Germinal center (tissue), 1 donor: ENCODE data around the gene PIANP.

ENCODE experiments used
- DNase-seq: peaks from one replicate; pipeline ENCODE4 v3.0.0; 2012; ENCODE audit warnings: mixed read lengths, low spot score

The PIANP gene

DNA sequence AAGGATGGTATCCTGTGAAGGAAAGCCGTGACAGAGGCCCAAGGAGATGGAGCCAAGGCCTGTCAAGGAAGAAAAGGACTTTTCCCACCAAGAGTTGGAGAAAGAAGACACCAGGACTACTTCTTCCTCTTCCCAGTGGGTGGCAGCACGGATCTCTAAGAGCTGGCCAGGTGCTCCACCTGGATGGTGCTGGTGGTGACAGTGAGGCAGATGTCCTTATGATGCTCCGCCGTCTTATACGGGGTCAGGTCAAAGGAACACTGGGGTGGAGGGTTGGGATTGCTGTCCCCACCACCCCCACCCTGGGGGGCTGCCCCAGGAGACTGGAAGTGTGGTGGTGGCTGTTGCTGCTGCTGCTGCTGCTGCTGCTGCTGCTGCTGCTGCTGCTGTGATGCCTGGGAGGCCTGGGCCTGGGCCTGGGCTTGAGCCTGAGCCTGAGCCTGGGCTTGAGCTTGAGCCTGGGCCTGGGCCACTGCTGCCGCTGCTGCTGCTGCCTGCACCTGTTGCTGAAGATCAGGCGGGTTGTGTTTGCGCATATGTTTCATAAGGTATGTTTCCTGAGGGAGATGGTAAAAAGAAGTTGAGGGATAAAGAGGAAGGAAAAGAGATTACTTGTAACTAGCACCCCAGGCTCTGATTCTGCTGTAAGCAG lies 32.9 kb downstream of the PIANP start:
- no peak for DNase-seq

DNA sequence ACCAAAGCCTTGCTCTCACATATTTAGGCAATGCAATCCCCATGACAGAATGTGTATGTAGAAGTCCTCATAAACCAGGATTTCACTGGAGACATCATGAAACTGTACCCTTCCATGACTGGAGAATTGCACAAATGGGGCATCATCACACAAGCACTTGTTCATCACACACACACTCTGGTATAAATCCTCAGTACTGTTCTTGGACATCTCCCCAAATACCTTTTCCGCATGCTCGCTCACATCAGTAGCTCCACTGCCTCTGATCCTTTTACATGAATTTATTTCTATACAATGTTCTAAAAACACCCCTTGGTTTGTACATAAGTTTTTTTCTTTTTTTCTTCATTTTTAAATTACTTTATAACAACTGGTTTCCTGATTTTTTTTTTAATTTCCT lies 34.4 kb downstream of the PIANP start:
- no peak for DNase-seq

DNA sequence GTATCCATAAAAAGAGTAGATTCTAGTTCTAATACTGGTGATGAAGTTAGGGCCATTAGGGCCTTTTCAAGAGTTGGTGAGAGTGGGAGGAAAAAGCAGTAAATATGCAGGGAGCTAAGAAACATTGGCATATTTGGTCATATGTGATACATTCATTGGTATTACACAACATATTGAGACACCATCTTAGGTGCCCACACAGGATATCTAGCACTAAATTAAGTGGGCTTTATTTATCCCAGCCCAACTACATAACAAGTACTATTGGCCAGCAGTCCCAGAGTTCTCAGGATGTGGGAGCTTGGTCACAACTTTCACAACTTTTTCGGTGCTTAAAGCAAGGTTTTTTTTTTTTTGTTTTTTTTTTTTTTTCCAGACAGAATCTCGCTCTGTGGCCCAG lies 35.7 kb downstream of the PIANP start:
- no peak for DNase-seq

DNA sequence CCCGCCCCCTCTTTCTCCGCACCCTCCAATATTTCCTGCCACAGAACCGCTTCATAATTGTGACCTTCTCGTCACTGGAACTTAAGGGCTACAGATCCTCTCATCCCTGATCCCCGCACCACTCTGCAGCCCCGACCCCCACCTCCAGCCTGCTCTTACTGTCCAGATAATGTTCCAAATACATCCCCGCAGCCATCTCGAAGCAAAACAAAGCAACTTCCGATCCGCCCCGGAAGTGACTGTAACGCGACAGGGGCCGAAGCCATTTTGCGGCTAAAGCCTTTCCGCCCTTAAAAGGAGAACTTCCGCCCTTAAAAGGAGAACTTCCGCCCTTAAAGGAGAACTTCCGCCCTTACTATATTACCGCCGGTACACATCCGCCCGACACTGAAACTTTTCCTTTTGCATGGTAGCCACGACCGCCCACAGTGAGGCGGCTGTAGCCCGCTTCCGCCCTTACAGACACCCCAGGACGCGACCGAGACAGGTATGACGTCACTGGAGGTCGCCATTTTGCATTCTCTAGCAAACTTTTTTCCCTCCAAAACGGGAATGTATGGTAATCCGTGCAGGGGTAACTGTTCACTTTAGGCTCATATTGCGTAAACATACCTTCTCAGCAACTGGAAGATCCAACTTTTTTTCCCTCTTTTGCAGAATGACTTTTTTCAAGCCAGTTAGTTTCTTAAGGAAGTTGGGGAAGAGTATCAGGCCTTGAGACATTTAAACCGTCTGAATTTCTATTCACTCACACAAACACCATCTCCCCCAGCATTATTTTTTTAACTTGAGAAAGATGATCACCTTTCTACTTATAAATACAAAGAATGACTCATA lies 37.5 kb downstream of the PIANP start, which contains the start of gene ING4:
TSS of gene ING4 (minus strand) at position 214 of the 837 bp plus-strand sequence. CDS start at position 196, 18 bp downstream.
- peak; percentile 97 for DNase-seq

DNA sequence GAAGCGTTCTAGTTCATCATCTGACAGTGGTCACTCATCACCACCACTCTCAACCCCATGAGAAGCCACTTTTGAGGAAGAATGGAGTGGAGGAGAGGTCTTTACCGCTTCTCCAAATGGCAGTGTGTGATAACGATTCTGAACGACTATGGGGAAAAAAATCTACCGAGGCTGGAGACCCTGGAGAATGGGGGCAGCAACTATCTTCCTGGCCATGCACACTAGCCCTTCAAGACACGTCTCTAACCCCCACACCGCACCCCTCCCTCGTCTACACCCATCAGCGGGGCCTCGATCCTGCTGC lies 38.1 kb downstream of the PIANP start:
- DNase-seq, result peak; percentile 70

DNA sequence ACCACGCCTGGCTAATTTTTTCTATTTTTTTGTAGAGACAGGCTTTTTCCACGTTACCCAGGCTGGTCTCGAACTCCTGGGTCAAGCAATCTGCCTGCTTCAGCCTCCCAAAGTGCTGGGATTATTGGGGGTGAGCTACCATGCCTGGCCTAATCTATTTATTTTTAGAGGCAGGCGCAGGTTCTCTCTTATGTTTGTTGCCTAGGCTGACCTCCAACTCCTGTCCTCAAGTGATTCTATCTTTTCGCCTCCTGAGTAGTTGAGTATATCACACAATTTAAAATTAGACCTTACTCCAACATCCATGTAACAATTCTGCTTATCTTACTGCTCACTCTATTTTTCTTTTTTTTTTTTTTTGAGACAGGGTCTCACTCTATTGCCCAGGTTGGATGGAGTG lies 46.6 kb downstream of the PIANP start:
- no peak for DNase-seq

DNA sequence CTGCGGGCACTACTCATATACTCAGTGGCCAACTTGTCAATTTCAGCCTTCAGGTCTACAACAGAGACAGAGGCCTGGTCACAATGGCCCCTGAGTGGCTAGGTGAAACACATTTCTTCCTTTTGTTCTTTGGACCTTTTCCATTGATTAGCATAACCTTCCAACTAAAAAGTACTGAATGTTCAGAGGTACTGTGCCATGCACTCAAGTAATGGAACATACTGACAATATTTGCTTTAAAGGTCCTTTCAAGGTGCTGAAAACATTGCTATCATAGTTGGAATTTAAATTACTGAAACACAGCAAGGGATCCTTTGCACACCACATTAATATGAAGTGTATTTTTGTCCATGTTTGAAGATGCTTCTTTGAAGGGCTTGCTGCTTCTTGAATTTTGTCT lies 47.3 kb downstream of the PIANP start:
- DNase-seq, result no peak

DNA sequence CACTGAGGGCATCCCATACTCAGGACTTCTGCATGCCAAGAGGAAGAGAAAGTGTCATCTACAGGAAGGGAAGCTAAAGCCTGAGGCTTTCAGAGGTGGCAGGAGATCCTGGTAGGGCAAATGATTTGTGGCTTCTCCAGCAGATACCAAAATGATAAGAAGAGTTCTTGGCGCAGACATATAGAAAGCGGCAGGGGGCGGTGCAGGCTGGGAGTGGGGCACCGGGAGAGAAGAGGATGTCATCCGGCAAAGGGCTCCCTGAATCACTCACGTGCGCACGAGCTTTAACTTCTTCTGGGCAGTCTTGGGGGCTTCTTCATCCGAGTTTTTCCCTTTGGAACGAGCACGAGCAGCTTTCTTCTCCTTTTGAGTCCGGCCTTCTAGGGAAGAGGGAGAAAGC lies 48.2 kb downstream of the PIANP start:
- DNase-seq, result no peak

DNA sequence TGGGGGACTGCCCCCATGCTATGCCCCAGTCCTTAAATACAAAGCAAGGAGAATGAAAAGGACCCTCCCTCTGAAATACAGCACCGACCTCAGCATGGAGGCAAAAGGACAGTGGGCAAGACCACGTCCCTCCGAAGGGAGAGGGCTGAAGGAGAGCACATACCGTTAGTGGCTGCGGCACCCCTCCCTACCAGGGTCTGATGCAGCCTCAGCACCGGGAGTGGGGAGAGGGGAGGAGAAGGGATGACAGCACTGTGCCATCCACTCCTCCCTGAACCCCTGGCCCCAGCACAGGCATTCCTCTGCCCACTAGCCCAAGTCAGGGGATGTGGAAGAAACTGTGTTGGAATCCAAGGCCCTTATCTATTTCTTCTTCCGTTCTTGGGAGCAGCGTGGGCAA lies 49.8 kb downstream of the PIANP start:
- no peak for DNase-seq

DNA sequence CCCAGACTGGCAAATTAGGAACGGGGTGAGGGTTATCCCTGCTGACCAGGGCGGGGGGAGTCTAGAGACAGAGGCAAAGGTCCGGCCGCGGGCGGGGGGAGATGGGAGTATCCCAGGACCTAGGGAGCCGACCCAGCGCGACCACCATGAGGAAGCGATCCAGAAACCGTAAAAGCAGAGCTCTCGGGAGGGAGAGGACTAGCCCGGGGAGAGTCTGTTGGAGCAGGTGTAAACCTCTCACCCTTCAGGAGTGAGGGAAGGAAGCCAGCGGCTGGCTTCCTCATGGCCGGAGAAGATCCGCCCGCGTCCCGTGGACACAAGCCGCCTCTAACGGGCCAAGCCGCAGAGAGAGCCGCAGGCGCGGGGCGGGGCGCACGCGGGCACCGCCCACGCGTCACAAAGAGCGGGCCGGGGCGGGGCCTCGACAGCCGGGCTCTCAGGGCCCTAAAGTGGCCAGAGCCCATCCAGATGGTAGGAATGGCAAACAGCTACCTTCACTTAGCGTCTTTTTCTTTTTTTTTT lies 53.5 kb downstream of the PIANP start, which contains the start of gene ACRBP:
TSS of gene ACRBP (minus strand) at position 350 of the 522 bp plus-strand sequence. CDS start at position 284, 66 bp downstream.
- DNase-seq, result peak; percentile 80

DNA sequence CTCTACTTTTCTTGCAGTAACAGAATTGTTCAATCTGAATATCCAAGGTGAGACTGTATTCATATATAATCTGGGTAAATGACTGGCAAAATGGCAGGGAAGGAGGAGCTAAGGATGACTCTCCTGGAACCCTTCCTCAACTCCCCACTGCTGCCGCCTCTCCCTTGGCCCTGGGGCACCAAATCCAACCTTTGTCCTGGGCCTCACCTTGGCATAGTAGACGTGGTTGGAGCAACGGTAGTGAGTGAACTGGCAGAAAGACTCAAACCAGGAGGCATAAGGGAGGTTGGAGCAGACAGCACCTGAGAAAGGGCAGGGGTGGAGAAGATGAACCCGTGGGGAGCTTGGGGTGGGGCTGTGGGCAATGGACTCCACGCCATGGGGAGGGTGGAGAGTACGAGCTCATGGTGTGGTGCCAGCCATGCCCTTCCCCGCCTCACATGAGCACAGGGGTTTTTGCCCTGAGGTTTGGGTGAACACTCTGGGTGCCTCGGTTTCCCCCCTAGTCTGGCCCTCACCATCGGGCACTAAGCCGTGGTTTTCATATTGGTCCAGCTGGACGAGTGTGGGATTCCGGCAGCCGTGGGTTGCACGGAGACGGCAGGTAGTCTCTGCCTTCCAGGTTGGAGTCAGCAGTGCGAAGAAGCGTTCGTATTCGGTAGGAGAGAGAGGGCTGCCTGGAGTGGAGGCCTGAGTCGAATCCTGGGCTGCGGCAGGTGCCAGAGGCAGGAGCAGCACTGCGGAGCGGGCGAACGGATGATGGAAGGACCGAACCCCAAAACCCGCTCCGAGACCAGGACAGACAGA lies 54.1 kb downstream of the PIANP start:
- DNase-seq, result no peak

DNA sequence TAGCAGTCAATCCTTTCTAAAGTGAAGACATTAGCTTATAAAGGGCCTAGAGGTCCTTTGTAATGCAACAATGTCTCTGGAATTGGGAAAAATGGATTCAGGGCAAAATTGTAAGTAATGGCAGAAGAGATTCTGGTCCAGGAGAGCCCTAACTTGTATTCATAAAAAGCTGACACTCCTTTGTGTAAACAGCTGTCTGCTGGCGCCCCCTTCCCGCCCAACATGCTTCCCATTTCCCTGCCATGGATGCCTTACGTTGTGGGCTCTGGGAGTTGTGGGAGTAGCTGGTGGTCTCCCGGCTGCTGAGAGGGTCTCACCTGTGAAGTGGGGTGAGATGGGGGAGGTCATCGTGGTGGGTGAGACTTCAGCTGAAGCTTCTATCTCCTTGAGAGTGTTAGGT lies 55.7 kb downstream of the PIANP start:
- DNase-seq, result no peak

DNA sequence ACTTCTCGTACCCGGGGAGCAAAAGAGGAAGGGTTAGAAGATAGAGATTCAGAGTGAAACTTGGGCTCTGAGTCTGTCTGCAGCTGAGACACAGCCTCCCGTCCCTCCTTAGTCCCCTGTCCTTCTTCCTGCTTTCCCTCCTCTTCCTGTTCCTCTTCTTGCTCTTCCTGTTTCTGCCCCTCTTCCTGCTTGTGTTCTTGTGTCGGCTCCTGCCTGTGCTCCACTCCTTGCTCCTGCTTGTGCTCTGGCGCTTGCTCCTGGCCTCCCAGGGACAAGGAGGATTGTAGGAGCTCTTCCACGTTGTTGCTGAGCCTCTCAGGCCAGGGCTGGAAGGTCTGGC lies 56.4 kb downstream of the PIANP start:
- peak; percentile 70 for DNase-seq
